PC-3 (cell line): ENCODE data around the gene SPHKAP.

Experiments used
- EZH2 ChIP-seq: fragments of 300-600 bp; sonication (generic); IDR thresholded peaks from one replicate; pipeline ENCODE4 v1.6.1; 2017; ENCODE audit warnings: antibody characterized with exemption, mild to moderate bottlenecking, low read length; ENCODE audit not compliant: unreplicated experiment
- TF ChIP-seq, protein P1 (sequence below): fragments of 300-600 bp; sonication (generic); conservative IDR thresholded peaks from 2 replicates; pipeline ENCODE4 v1.5.1; 2017; ENCODE audit warnings: antibody characterized with exemption, low read depth, mild to moderate bottlenecking, low read length

DNA sequence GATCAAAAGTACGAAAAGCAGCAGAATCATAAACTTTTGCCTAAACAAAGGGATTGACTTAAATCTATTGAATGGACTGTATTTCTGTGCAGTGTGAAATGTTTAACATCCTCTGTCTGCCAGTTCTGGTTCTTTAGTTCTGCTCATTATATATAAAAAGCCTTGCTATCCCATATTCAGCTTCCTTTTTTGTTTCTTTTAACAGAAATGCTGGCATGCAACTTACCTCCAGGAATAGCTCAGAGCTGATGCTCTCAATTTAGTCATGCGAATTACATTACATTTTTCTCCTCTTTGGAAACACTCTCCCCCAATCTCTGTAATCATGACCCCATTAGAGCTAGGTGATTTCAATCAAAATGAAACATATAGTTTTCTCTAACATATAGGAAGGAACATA lies 73.6 kb downstream of the SPHKAP start:
- TF ChIP-seq, protein P1, sequence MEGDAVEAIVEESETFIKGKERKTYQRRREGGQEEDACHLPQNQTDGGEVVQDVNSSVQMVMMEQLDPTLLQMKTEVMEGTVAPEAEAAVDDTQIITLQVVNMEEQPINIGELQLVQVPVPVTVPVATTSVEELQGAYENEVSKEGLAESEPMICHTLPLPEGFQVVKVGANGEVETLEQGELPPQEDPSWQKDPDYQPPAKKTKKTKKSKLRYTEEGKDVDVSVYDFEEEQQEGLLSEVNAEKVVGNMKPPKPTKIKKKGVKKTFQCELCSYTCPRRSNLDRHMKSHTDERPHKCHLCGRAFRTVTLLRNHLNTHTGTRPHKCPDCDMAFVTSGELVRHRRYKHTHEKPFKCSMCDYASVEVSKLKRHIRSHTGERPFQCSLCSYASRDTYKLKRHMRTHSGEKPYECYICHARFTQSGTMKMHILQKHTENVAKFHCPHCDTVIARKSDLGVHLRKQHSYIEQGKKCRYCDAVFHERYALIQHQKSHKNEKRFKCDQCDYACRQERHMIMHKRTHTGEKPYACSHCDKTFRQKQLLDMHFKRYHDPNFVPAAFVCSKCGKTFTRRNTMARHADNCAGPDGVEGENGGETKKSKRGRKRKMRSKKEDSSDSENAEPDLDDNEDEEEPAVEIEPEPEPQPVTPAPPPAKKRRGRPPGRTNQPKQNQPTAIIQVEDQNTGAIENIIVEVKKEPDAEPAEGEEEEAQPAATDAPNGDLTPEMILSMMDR, result no peak
- TF ChIP-seq EZH2, result no peak
